Neutrophil (primary cell): ENCODE data around the gene RGN.
"Not testable (repeated sequence)": the region's sequence is repeated elsewhere in the genome, so short reads cannot be mapped to it uniquely, and the experiment has no call there.

Experiments used
- H3K27ac ChIP-seq: fragments of 200-600 bp; sonication (generic); 2 replicates; pipeline ENCODE4 v1.5.1; 2016; ENCODE audit warnings: mild to moderate bottlenecking, moderate library complexity
- H3K27me3 ChIP-seq: fragments of 200-600 bp; sonication (generic); 2 replicates; pipeline ENCODE4 v1.6.0; 2016; ENCODE audit warnings: mild to moderate bottlenecking
- H3K36me3 ChIP-seq: fragments of 200-600 bp; sonication (generic); 2 replicates; pipeline ENCODE4 v1.5.1; 2017
- H3K4me1 ChIP-seq, 2 experiments: fragments of 200-600 bp in 1 of 2; sonication (generic) in 1 of 2; 1 replicate in 1 of 2; 2 replicates in 1 of 2; pipeline versions ENCODE4 v1.5.1 to v1.6.1; 2013 to 2016; ENCODE audit warnings: low read depth in 1 of 2, low read length in 1 of 2, mild to moderate bottlenecking in 1 of 2, moderate library complexity in 1 of 2; ENCODE audit not compliant: control insufficient read depth in 1 of 2, insufficient read depth in 1 of 2
- H3K4me3 ChIP-seq, 2 experiments: fragments of 200-600 bp in 1 of 2; sonication (generic) in 1 of 2; 1 replicate in 1 of 2; 2 replicates in 1 of 2; pipeline ENCODE4 v1.5.1; 2013 to 2016; ENCODE audit warnings: low read depth in 1 of 2, low read length in 1 of 2, mild to moderate bottlenecking in 1 of 2, moderate library complexity in 1 of 2
- H3K9me3 ChIP-seq: fragments of 200-600 bp; sonication (generic); 2 replicates; pipeline ENCODE4 v1.5.1; 2016
- CTCF ChIP-seq: fragments of 200-600 bp; sonication (generic); IDR thresholded peaks from 2 replicates; pipeline ENCODE4 v1.5.1; 2016; ENCODE audit warnings: antibody characterized with exemption

Gene RGN

DNA sequence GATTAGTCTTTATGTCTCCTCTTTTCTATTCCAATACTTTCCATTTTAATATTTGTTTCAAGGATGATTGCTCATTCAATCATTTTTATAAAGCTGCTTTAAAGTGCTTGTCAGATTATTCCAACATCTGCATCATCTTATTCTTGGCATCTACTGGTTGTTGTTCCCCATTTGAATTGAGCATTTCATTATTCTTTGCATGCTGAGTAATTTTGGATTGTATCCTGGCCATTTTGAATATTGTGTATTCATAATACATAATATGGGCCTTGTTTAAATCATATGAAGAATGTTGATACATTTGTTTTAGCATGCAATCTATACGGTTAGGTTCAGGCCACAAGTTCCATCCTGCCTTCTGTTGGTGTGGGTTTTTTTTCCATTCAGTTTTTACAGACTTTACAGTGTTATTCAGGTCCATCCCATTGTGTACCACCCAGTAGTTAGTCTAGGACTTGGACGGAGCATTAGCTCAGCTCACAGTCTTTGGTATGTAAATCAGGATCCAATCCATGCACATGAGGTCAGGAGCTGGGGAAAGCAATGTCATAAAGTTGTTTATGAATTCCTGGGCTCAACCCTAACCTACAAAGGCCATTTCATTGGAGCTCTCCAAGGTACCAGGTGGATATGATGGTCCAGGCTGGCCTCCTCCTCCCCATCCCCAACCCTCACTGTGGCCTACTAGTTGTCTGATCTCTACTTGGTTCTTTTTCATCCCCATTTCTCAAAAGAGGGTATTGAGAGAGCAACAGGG, 20.3 kb downstream of the RGN start:
- Histone ChIP-seq H3K27ac (no peak overlapping the region), H3K27me3 (no peaks in the 10 kb centered on the region)

GRCh38 chrX:47101206-47101605, 23.0 kb downstream of the RGN start:
- no peaks in the 10 kb centered on the region for H3K36me3 ChIP-seq
- H3K27me3 ChIP-seq = no peaks in the 10 kb centered on the region
- no peak overlapping the region for H3K27ac ChIP-seq
- H3K4me1 ChIP-seq = no peaks in the 10 kb centered on the region
- no peak for TF ChIP-seq CTCF
- H3K4me3 ChIP-seq = no peak overlapping the region
- no peaks in the 10 kb centered on the region for H3K9me3 ChIP-seq

More for the DNA sequence above, 20.3 kb downstream of the RGN start:
- no peak overlapping the region for H3K4me3 ChIP-seq
- H3K4me1 ChIP-seq = no peaks in the 10 kb centered on the region
- no peaks in the 10 kb centered on the region for H3K9me3 ChIP-seq
- H3K36me3 ChIP-seq = no peaks in the 10 kb centered on the region
- no peak for TF ChIP-seq CTCF

- H3K4me3 ChIP-seq, H3K27me3 ChIP-seq, H3K9me3 ChIP-seq, H3K36me3 ChIP-seq, H3K27ac ChIP-seq, H3K4me1 ChIP-seq: not testable (repeated sequence)
Observed at GRCh38 chrX:47110936-47111615, 32.8 kb downstream of the RGN start.

DNA sequence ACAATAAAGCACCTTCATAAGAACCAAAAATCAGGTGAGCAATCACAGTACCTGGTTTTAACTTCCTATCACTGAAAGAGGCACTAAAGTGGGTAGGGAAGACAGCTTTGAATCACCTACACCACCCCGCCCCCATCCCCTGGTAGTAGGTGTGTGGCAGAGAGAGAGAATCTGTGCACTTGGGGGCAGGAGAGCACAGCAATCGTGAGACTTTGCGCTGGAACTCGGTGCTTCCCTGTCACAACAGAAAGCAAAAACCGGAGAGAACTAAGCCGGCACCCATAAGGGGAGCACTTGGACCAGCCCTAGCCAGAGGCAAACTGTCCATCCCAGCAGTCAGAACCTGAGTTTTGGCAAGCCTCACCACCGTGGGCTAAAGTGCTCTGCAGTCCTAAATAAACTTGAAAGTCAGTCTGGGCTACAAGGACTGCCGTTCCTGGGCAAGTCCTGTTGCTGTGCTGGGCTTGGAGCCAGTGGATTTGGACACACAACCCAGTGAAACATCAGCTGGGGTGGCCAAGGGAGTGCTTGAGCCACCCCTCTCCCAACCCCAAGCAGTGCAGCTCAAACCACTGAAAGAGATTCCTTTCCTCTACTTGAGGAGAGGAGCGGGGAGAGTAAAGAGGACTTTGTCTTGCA, 34.2 kb downstream of the RGN start:
- no peaks in the 10 kb centered on the region for H3K9me3 ChIP-seq
- no peaks in the 10 kb centered on the region for H3K27me3 ChIP-seq
- H3K4me1 ChIP-seq = no peaks in the 10 kb centered on the region
- H3K4me3 ChIP-seq = no peak overlapping the region
- no peak overlapping the region for H3K27ac ChIP-seq
- no peak for TF ChIP-seq CTCF
- H3K36me3 ChIP-seq = no peaks in the 10 kb centered on the region

DNA sequence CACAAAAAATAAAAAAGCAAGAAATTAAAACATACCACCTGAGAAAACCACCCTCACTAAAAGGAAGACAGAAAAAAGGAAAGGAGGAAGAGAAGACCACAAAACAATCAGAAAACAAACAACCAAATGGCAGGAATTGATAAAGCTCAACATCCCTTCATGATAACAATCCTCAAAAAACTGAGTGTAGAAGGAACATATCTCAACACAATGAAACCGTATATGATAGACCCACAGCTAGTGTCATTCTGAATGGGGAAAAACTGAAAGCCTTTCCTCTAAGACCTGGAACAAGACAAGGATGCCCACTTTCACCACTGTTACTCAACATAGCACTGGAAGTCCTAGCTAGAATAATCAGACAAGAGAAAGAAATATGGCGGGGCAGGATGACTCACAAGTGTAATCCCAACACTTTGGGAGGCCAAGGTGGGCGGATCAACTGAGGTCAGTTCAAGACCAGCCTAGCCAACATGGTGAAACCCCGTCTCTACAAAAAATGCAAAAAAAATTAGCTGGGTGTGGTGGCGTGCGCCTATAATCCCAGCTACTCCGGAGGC, 38.4 kb downstream of the RGN start:
- not testable (repeated sequence) for H3K36me3 ChIP-seq, H3K9me3 ChIP-seq, H3K4me1 ChIP-seq, H3K4me3 ChIP-seq, H3K27ac ChIP-seq, H3K27me3 ChIP-seq

GRCh38 chrX:47124466-47124865, 46.2 kb downstream of the RGN start:
- not testable (repeated sequence) for H3K4me3 ChIP-seq, H3K4me1 ChIP-seq, H3K27ac ChIP-seq, H3K9me3 ChIP-seq, H3K36me3 ChIP-seq, H3K27me3 ChIP-seq
